GM19240 (cell line): ENCODE data around the gene TMEM217.
"Not testable (repeated sequence)": the region's sequence is repeated elsewhere in the genome, so short reads cannot be mapped to it uniquely, and the experiment has no call there.

Source experiments
- DNase-seq: peaks from one replicate; pipeline ENCODE4 v3.0.0; 2011; ENCODE audit warnings: low spot score; ENCODE audit not compliant: insufficient read length

Gene TMEM217

GRCh38 chr6:37218511-37218910, 39.4 kb downstream of the TMEM217 start:
- no peak for DNase-seq

GRCh38 chr6:37218061-37218460, 39.9 kb downstream of the TMEM217 start:
- DNase-seq: no peak

GRCh38 chr6:37212268-37212667, 45.7 kb downstream of the TMEM217 start:
- no peak for DNase-seq

GRCh38 chr6:37210313-37210968, 47.5 kb downstream of the TMEM217 start:
- peak; percentile 36 for DNase-seq

GRCh38 chr6:37209461-37210205, 48.3 kb downstream of the TMEM217 start:
- no peak for DNase-seq

- DNase-seq: no peak
These were observed 49.2 kb downstream of the TMEM217 start for GRCh38 chr6:37208793-37209192.

GRCh38 chr6:37207903-37208456, 50.0 kb downstream of the TMEM217 start:
- peak; percentile 73 for DNase-seq

GRCh38 chr6:37206622-37207021, 51.3 kb downstream of the TMEM217 start:
- DNase-seq: no peak

GRCh38 chr6:37205997-37206340, 52.0 kb downstream of the TMEM217 start:
- no peak for DNase-seq

- no peak for DNase-seq
These were observed 52.6 kb downstream of the TMEM217 start for GRCh38 chr6:37205175-37205996.

GRCh38 chr6:37204014-37204751, 53.8 kb downstream of the TMEM217 start:
- no peak for DNase-seq

- DNase-seq: no peak
These were observed 55.0 kb downstream of the TMEM217 start for GRCh38 chr6:37202788-37203491.

GRCh38 chr6:37201726-37202125, 56.2 kb downstream of the TMEM217 start:
- no peak for DNase-seq

GRCh38 chr6:37200085-37200484, 57.9 kb downstream of the TMEM217 start:
- DNase-seq: no peak

- DNase-seq: not testable (repeated sequence)
These were observed 61.5 kb downstream of the TMEM217 start for GRCh38 chr6:37196451-37196850.

- not testable (repeated sequence) for DNase-seq
These were observed 63.1 kb downstream of the TMEM217 start for GRCh38 chr6:37194886-37195285.

- no peak for DNase-seq
These were observed 65.3 kb downstream of the TMEM217 start for GRCh38 chr6:37192666-37193065.

GRCh38 chr6:37190159-37190535, 67.8 kb downstream of the TMEM217 start:
- no peak for DNase-seq

GRCh38 chr6:37188962-37189510, 68.9 kb downstream of the TMEM217 start:
- no peak for DNase-seq

GRCh38 chr6:37187321-37188022, 70.5 kb downstream of the TMEM217 start:
- no peak for DNase-seq
